ENCODE data around the gene ARAP1.

DNA sequence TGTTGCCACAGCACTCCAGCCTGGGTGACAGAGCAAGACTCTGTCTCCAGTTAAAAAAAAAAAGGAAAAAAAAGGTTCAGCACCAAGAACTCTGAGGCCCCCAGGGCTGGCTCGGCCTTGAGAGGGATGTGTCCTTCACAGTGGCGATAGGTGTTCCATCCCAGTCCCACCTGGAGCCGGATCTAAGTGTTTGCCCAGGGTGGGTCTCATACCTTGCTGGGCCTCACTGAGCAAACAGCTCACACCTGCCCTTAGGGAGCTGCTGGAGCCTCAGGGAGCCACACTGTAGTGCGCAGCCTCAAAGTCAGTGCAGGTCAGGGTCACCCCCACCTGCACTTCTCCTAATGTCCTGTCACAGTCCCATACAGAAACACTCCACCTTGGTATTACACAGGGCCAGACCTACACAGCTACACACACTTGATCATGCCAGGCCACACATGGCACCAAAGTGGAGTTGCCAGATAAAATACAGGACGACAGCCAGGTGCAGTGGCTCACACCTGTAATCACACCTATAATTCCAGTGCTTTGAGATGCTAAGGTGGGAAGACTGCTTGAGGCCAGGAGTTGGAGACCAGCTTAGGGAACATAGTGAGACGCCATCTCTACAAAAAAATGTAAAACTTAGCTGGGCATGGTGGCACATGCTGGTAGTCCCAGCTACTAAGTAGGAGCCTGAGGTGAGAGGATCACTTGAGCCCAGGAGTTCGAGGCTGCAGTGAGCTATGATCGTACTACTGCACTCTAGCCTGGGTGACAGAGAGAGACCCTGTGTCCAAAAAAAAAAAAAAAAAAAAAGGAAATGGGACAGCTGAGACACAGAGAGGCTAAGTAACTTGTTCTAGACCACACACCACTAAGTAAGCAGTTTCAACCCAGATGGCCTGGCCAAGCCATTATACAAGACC, 34.4 kb upstream of the ARAP1 start:
- TF ChIP-seq POLR2AphosphoS5 (IDR thresholded peaks at IDR 0.05; ENCODE audit: low read depth, low read length) = no peak
- TF ChIP-seq, protein P1, sequence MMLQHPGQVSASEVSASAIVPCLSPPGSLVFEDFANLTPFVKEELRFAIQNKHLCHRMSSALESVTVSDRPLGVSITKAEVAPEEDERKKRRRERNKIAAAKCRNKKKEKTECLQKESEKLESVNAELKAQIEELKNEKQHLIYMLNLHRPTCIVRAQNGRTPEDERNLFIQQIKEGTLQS (IDR thresholded peaks at IDR 0.05; ENCODE audit: insufficient read depth, low read depth, low read length) = no peak
- no peak for TF ChIP-seq TCF12 (IDR thresholded peaks at IDR 0.05; ENCODE audit: low read depth, low read length)
- no peak for TF ChIP-seq FOSL1 (IDR thresholded peaks at IDR 0.05; ENCODE audit: insufficient read depth, low read depth, low read length)
- TF ChIP-seq PHF8 (conservative IDR thresholded peaks at IDR 0.05; ENCODE audit: low read depth, low read length) = no peak
- no peak for TF ChIP-seq TAF7 (optimal IDR thresholded peaks at IDR 0.05; ENCODE audit: borderline replicate concordance, low read depth, low read length)
- no peak for TF ChIP-seq CTCF (IDR thresholded peaks at IDR 0.05; ENCODE audit: control extremely low read depth in 1 of 3, insufficient read depth in 1 of 3, low read depth in 1 of 3, low read length in 3 of 3)
- TF ChIP-seq EP300 (IDR thresholded peaks at IDR 0.05; ENCODE audit: borderline replicate concordance in 1 of 2, low read depth in 2 of 2, low read length in 2 of 2) = no peak

Data from H1 (cell line).